ENCODE results near the gene TOPBP1. TPM values are rescaled to one million over a fixed set of nuclear protein-coding genes. Genes with fewer than 3 reads are reported as not detected.

Gene TOPBP1
- total RNA-seq, 1 donor from 2014 or later: 10.6 TPM

DNA sequence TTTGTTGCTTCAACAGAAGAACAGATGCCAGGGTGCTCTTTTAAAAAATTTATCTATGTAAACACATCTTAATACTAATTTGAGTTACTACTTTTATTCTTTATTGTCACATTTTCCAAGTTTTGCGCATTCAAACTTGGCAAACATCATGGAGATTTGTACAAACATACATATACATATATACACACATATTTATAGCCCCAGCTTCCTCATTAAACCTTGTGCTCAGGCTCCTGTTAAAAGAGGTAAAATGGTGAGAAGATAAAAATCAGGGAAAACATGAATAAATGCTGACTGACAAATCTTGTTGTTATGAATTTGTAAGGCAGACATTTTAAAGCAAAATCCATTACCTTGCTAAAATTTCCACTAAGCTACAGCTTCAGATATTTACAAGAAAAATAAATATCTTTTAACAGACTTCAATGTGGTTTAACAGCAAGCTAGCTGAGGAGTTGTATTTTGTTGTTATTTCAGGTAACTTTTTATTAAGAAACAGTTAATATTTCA, 61.1 kb downstream of the TOPBP1 start:
- H3K4me3 ChIP-seq: no peak overlapping the region
- TF ChIP-seq, protein P1, sequence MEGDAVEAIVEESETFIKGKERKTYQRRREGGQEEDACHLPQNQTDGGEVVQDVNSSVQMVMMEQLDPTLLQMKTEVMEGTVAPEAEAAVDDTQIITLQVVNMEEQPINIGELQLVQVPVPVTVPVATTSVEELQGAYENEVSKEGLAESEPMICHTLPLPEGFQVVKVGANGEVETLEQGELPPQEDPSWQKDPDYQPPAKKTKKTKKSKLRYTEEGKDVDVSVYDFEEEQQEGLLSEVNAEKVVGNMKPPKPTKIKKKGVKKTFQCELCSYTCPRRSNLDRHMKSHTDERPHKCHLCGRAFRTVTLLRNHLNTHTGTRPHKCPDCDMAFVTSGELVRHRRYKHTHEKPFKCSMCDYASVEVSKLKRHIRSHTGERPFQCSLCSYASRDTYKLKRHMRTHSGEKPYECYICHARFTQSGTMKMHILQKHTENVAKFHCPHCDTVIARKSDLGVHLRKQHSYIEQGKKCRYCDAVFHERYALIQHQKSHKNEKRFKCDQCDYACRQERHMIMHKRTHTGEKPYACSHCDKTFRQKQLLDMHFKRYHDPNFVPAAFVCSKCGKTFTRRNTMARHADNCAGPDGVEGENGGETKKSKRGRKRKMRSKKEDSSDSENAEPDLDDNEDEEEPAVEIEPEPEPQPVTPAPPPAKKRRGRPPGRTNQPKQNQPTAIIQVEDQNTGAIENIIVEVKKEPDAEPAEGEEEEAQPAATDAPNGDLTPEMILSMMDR (IDR thresholded peaks at IDR 0.05): no peak
- no peaks in the 10 kb centered on the region for H3K4me1 ChIP-seq
- no peak for DNase-seq (ENCODE audit: low spot score in 2 of 2)
- H3K27me3 ChIP-seq: no peaks in the 10 kb centered on the region
- H3K27ac ChIP-seq: no peak overlapping the region
- H3K36me3 ChIP-seq: peaks cover 0 to 4% of the 10 kb centered on the region in 2 donors
- no peaks in the 10 kb centered on the region for H3K9me3 ChIP-seq
- intact Hi-C loops (cut with DNase I): no loop called here

DNA sequence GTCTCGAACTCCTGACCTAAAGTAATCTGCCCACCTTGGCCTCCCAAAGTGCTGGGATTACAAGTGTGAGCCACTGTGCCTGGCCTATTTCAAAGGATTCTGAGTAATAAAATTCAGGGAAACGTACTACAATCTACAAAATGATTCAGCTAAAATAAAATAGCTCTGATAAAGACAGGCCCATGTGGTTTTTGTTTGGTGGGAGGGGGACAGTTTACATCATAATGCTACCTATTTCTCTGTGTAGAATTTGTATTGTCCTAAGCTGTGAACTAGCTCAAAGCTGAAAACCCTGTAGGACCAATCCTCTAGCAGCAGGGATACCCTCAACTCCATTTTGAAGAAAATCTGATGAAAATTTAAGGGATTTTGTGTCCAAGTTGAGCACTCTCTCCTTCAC, 62.5 kb downstream of the TOPBP1 start:
- TF ChIP-seq, protein P1 (IDR thresholded peaks at IDR 0.05): no peak
- Histone ChIP-seq H3K27me3 (no peaks in the 10 kb centered on the region), H3K4me1 (no peaks in the 10 kb centered on the region), H3K27ac (no peak overlapping the region), H3K4me3 (no peak overlapping the region), H3K9me3 (no peaks in the 10 kb centered on the region), H3K36me3 (peaks cover 0 to 4% of the 10 kb centered on the region in 2 donors)
- intact Hi-C loops (cut with DNase I): no loop called here
- DNase-seq (ENCODE audit: low spot score in 2 of 2): no peak

DNA sequence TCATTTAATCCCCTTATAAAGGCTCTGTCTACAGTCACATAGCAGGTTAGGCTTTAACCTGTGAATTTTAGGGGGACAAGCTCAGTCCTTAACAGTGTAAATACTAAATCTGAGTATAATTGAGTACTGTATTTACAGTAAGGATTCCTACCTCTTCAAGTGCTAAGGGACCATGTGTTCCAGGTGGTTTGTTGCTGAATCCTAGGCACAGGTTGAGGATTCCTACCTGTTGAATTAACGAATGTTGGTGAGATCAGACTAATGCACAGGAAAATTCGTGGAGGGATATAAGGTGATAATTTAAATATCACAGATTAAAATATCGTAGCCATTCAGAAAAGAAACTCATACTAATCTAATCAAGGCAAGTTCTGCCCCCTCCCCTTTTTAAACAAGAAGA, 63.3 kb downstream of the TOPBP1 start:
- intact Hi-C loops (cut with DNase I): no loop called here
- Histone ChIP-seq H3K27me3 (no peaks in the 10 kb centered on the region), H3K27ac (no peak overlapping the region), H3K36me3 (peaks cover 0 to 4% of the 10 kb centered on the region in 2 donors), H3K9me3 (no peaks in the 10 kb centered on the region), H3K4me3 (no peak overlapping the region), H3K4me1 (no peaks in the 10 kb centered on the region)
- DNase-seq (ENCODE audit: low spot score in 2 of 2): no peak
- TF ChIP-seq, protein P1 (IDR thresholded peaks at IDR 0.05): no peak

DNA sequence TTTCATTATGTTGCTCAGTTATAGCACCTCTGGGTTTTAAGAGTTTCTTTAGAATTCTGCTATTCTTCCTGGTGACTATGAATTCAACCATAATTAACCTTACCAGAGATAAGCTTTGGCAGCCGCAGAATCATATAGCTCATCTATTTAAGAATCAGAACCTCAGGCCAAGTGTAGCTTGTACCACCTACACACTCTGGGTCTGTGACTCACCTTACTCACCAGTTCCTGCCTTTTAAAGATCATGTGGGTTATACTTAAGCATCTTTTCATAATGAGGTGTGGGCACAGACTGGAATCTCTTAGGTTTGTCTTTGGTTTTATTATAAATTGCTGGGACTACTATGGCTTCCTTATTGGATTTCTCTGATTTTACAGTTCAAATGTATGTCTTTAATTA, 66.4 kb downstream of the TOPBP1 start:
- Histone ChIP-seq H3K27ac (no peak overlapping the region), H3K4me3 (no peak overlapping the region), H3K4me1 (no peaks in the 10 kb centered on the region), H3K9me3 (no peaks in the 10 kb centered on the region), H3K27me3 (no peaks in the 10 kb centered on the region), H3K36me3 (peaks cover 0 to 4% of the 10 kb centered on the region in 2 donors)
- DNase-seq (ENCODE audit: low spot score in 2 of 2): no peak
- intact Hi-C loops (cut with DNase I): no loop called here
- TF ChIP-seq, protein P1 (IDR thresholded peaks at IDR 0.05): no peak

DNA sequence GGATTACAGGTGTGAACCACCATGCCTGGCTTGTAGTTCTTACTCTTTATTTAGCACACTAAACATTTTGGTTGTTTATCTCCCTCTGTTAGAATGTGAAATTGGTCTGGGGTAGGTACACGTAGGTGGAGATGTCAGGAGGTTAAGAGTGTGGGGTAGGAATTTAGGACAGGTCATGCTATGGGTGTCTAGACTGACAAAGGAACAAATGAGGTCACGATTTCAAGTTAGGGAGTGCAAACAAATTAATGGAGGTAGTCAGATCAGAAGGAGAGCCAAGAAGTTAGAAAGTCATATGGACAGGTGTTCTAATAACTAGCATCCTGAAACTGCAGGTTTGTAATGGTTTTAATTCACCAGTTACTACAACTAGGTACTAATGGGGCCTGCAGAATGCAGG, 68.5 kb downstream of the TOPBP1 start:
- H3K4me3 ChIP-seq: no peak overlapping the region
- TF ChIP-seq, protein P1 (IDR thresholded peaks at IDR 0.05): no peak
- intact Hi-C loops (cut with DNase I): no loop called here

DNA sequence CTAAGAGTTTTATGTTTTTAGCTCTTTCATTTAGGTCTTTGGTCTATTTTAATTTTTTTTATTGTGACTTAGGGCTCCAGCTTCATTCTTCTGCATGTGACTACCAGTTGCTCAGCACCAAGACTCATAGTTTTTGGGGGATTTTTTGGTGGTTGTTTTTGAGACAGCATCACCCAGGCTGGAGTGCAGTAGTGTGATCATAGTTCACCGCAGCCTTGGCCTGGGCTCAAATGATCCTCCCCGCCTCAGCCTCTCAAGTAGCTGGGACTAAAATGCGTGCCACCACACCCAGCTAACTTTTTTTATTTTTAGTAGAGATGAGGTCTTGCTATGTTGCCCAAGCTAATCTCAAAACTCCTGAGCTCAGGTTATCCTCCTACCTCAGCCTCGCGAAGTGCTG, 68.9 kb downstream of the TOPBP1 start:
- Histone ChIP-seq H3K27me3 (no peaks in the 10 kb centered on the region), H3K4me1 (no peaks in the 10 kb centered on the region)
- TF ChIP-seq, protein P1 (IDR thresholded peaks at IDR 0.05): no peak

More for the DNA sequence above, 68.5 kb downstream of the TOPBP1 start:
- H3K27me3 ChIP-seq: no peaks in the 10 kb centered on the region
- H3K9me3 ChIP-seq: no peaks in the 10 kb centered on the region
- H3K36me3 ChIP-seq: peaks cover 3 to 17% of the 10 kb centered on the region in 2 donors
- DNase-seq (ENCODE audit: low spot score in 2 of 2): no peak
- no peak overlapping the region for H3K27ac ChIP-seq
- H3K4me1 ChIP-seq: no peaks in the 10 kb centered on the region

More for the DNA sequence above, 68.9 kb downstream of the TOPBP1 start:
- Histone ChIP-seq H3K36me3 (peaks cover 7 to 17% of the 10 kb centered on the region in 2 donors), H3K9me3 (no peaks in the 10 kb centered on the region), H3K4me3 (no peak overlapping the region), H3K27ac (no peak overlapping the region)
- no peak for DNase-seq (ENCODE audit: low spot score in 2 of 2)
- intact Hi-C loops (cut with DNase I): no loop called here
